ENCODE data around the gene AGPAT2.

The AGPAT2 gene

GRCh38 chr9:136659861-136660784 is 27.1 kb downstream of the AGPAT2 start:
- no peak for DNase-seq

- no peak for DNase-seq
Observed at GRCh38 chr9:136658849-136659535, 28.3 kb downstream of the AGPAT2 start.

GRCh38 chr9:136657974-136658848 is 29.0 kb downstream of the AGPAT2 start:
- DNase-seq = no peak

- no peak for DNase-seq
Observed at GRCh38 chr9:136656795-136657611, 30.3 kb downstream of the AGPAT2 start.

- DNase-seq = no peak
Observed at GRCh38 chr9:136656183-136656738, 31.0 kb downstream of the AGPAT2 start.

- DNase-seq = no peak
Observed at GRCh38 chr9:136655536-136656182, 31.6 kb downstream of the AGPAT2 start.

- DNase-seq = no peak
Observed at GRCh38 chr9:136654820-136655535, 32.3 kb downstream of the AGPAT2 start.

GRCh38 chr9:136653323-136654079 is 33.8 kb downstream of the AGPAT2 start:
- DNase-seq = no peak

GRCh38 chr9:136651860-136652259 is 35.4 kb downstream of the AGPAT2 start:
- no peak for DNase-seq

- DNase-seq = no peak
Observed at GRCh38 chr9:136650648-136651047, 36.6 kb downstream of the AGPAT2 start.

GRCh38 chr9:136650021-136650420 is 37.2 kb downstream of the AGPAT2 start:
- DNase-seq = no peak

GRCh38 chr9:136648751-136649150 is 38.5 kb downstream of the AGPAT2 start:
- no peak for DNase-seq

- no peak for DNase-seq
Observed at GRCh38 chr9:136646827-136647711, 40.2 kb downstream of the AGPAT2 start.

- no peak for DNase-seq
Observed at GRCh38 chr9:136645903-136646754, 41.1 kb downstream of the AGPAT2 start.

- DNase-seq = no peak
Observed at GRCh38 chr9:136645352-136645902, 41.8 kb downstream of the AGPAT2 start.

GRCh38 chr9:136644593-136645351 is 42.5 kb downstream of the AGPAT2 start:
- no peak for DNase-seq

- no peak for DNase-seq
Observed at GRCh38 chr9:136644343-136644592, 43.0 kb downstream of the AGPAT2 start.
